OCI-LY3 (cell line): ENCODE data around the gene NPIPA5.
"Not testable (repeated sequence)": the region's sequence is repeated elsewhere in the genome, so short reads cannot be mapped to it uniquely, and the experiment has no call there.

ENCODE experiments used
- EZH2phosphoT487 ChIP-seq: fragments of 200-600 bp; shearing (Covaris generic); IDR thresholded peaks from 2 replicates; pipeline ENCODE4 v1.6.1; 2018; ENCODE audit warnings: antibody characterized with exemption, mixed run types, low read depth
- TF ChIP-seq, protein P1 (sequence below): fragments of 200-600, 300-600 bp; sonication (generic); IDR thresholded peaks from 2 replicates; pipeline ENCODE4 v1.5.1; 2014; ENCODE audit warnings: antibody characterized with exemption, low read length, low read depth

DNA sequence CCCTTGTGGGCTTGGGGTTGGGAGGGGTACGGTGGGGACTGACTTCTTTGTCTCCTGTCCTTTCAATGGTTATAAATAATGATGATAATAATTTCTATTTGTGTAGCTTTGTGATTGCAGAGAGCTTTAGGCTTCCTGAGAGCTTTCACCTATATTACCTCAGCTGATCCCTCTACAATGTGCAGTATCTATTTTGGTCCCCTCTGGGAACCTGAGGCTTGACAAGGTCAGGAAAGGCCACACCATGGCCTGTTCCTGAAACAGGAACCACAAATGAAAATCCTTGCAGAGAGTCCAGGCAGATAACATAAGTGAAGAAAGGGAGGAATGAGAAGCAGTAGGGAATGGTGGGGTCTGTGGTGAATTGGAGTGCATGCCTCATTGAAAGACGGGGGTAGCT, 42.5 kb downstream of the NPIPA5 start:
- TF ChIP-seq, protein P1, sequence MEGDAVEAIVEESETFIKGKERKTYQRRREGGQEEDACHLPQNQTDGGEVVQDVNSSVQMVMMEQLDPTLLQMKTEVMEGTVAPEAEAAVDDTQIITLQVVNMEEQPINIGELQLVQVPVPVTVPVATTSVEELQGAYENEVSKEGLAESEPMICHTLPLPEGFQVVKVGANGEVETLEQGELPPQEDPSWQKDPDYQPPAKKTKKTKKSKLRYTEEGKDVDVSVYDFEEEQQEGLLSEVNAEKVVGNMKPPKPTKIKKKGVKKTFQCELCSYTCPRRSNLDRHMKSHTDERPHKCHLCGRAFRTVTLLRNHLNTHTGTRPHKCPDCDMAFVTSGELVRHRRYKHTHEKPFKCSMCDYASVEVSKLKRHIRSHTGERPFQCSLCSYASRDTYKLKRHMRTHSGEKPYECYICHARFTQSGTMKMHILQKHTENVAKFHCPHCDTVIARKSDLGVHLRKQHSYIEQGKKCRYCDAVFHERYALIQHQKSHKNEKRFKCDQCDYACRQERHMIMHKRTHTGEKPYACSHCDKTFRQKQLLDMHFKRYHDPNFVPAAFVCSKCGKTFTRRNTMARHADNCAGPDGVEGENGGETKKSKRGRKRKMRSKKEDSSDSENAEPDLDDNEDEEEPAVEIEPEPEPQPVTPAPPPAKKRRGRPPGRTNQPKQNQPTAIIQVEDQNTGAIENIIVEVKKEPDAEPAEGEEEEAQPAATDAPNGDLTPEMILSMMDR: not testable (repeated sequence)
- TF ChIP-seq EZH2phosphoT487: not testable (repeated sequence)
